PC-3 (cell line): ENCODE data around the gene DAB1. TPM values are rescaled to one million over a fixed set of nuclear protein-coding genes. Genes with fewer than 3 reads are reported as not detected.

Experiments used
- ATAC-seq: fragments of 200-7000 bp; cut with Tn5 transposase; 2 replicates; pipeline ENCODE4 v1.9.1; 2020; ENCODE audit warnings: mild to moderate bottlenecking, moderate library complexity
- BruUV-seq: library from RNA; stranded (reverse); fragments of 400-500 nt; replicated peaks from 2 replicates; lab custom pipeline; 2021; lab: Mats Ljungman, UMichigan
- CTCF ChIA-PET: fragments of 300-600 bp; sonication (Branson Sonifier 250); formaldehyde crosslinking; loops from one replicate; lab custom pipeline; 2022; ENCODE audit warnings: antibody characterized with exemption; lab: Charles Lee
- POLR2A ChIA-PET: fragments of 300-600 bp; sonication (Branson Sonifier 250); formaldehyde crosslinking; loops from one replicate; lab custom pipeline; 2022; ENCODE audit warnings: antibody characterized with exemption; ENCODE audit not compliant: unreplicated experiment; lab: Charles Lee
- DNase-seq: peaks from one replicate; pipeline ENCODE4 v3.0.0-alpha.2; 2015
- H2AFZ ChIP-seq: fragments of 300-600 bp; sonication (generic); 2 replicates; pipeline ENCODE4 v1.6.0; 2016; ENCODE audit warnings: antibody characterized with exemption, low read length
- H3F3A ChIP-seq: fragments of 300-600 bp; sonication (generic); one replicate; pipeline ENCODE4 v1.6.0; 2017; ENCODE audit warnings: antibody characterized with exemption, low read length, control low read depth, mild to moderate bottlenecking; ENCODE audit not compliant: unreplicated experiment
- H3K27ac ChIP-seq: fragments of 300-600 bp; sonication (generic); 2 replicates; pipeline ENCODE4 v1.5.1; 2016; ENCODE audit warnings: mild to moderate bottlenecking, low read length
- H3K27me3 ChIP-seq: fragments of 300-600 bp; sonication (generic); 2 replicates; pipeline ENCODE4 v1.6.1; 2016; ENCODE audit warnings: low read length, mixed read lengths
- H3K36me3 ChIP-seq: fragments of 300-600 bp; sonication (generic); 2 replicates; pipeline ENCODE4 v1.6.1; 2016; ENCODE audit warnings: low read depth, mixed run types, low read length, mixed read lengths
- H3K4me1 ChIP-seq: fragments of 300-600 bp; sonication (generic); 2 replicates; pipeline ENCODE4 v1.5.1; 2016; ENCODE audit warnings: low read length; ENCODE audit not compliant: insufficient read depth
- H3K4me2 ChIP-seq: fragments of 300-600 bp; sonication (generic); 2 replicates; pipeline ENCODE4 v1.6.0; 2016; ENCODE audit warnings: low read length
- H3K4me3 ChIP-seq: fragments of 300-600 bp; sonication (generic); 2 replicates; pipeline ENCODE4 v1.5.1; 2016; ENCODE audit warnings: mild to moderate bottlenecking, low read length, mixed read lengths
- H3K79me2 ChIP-seq: fragments of 300-600 bp; sonication (generic); 2 replicates; pipeline ENCODE4 v1.6.1; 2017; ENCODE audit warnings: low read length, mixed read lengths
- H3K9ac ChIP-seq: fragments of 300-600 bp; sonication (generic); 2 replicates; pipeline ENCODE4 v1.6.0; 2016; ENCODE audit warnings: mild to moderate bottlenecking, low read length
- H3K9me2 ChIP-seq: fragments of 300-600 bp; sonication (generic); replicated peaks from 2 replicates; pipeline ENCODE4 v1.6.1; 2016; ENCODE audit warnings: mixed run types, low read length, mixed read lengths
- H3K9me3 ChIP-seq: fragments of 300-600 bp; sonication (generic); 2 replicates; pipeline ENCODE4 v1.6.1; 2016; ENCODE audit warnings: low read length, mixed read lengths
- H4K20me1 ChIP-seq: fragments of 300-600 bp; sonication (generic); 2 replicates; pipeline ENCODE4 v1.6.1; 2016; ENCODE audit warnings: low read length, mixed read lengths
- CTCF ChIP-seq: fragments of 300-600 bp; sonication (generic); conservative IDR thresholded peaks from 2 replicates; pipeline ENCODE4 v1.5.1; 2017; ENCODE audit warnings: antibody characterized with exemption, low read depth, mild to moderate bottlenecking, low read length
- EZH2 ChIP-seq: fragments of 300-600 bp; sonication (generic); IDR thresholded peaks from one replicate; pipeline ENCODE4 v1.6.1; 2017; ENCODE audit warnings: antibody characterized with exemption, mild to moderate bottlenecking, low read length; ENCODE audit not compliant: unreplicated experiment
- EZH2phosphoT487 ChIP-seq: fragments of 300-600 bp; sonication (generic); IDR thresholded peaks from 2 replicates; pipeline ENCODE4 v1.6.1; 2018; ENCODE audit warnings: mild to moderate bottlenecking, antibody characterized with exemption, low read length, borderline replicate concordance
- intact Hi-C: fragments of 100-400 bp; cut with micrococcal nuclease; formaldehyde crosslinking; loops from 2 replicates; pipeline ENCODE4 v1.9.0; 2023
- total RNA-seq: library from RNA; depleted of rRNA; stranded (reverse); fragments of >200 nt; gene quantifications from 2 replicates; pipeline ENCODE4 v1.2.3, GENCODE V29; 2014

Gene DAB1
- total RNA-seq, 1 experiment from 2014 or later = not detected

GRCh38 chr1:56964349-56965017, 459.4 kb downstream of the DAB1 start:
- Histone ChIP-seq H3K4me3 (no peak overlapping the region), H3K79me2 (no peaks in the 10 kb centered on the region), H3F3A (no peaks in the 10 kb centered on the region), H3K36me3 (no peaks in the 10 kb centered on the region), H3K27ac (no peak overlapping the region), H2AFZ (no peak overlapping the region), H3K27me3 (peaks cover 45% of the 10 kb centered on the region), H3K4me2 (no peak overlapping the region), H3K9me2 (no peaks in the 10 kb centered on the region), H3K4me1 (no peaks in the 10 kb centered on the region), H4K20me1 (no peaks in the 10 kb centered on the region), H3K9ac (no peak overlapping the region), H3K9me3 (no peaks in the 10 kb centered on the region)
- BruUV-seq = no TSS peak
- ATAC-seq (no peak), DNase-seq (no peak)
- ChIA-PET POLR2A (no interaction called here), CTCF (no interaction called here)
- TF ChIP-seq EZH2phosphoT487 = no peak
- intact Hi-C loops = no loop called here

- ChIA-PET POLR2A (no interaction called here), CTCF (no interaction called here)
- no peak overlapping the region for H3K4me3 ChIP-seq
- H3K79me2 ChIP-seq = no peaks in the 10 kb centered on the region
- no peaks in the 10 kb centered on the region for H3F3A ChIP-seq
- no peaks in the 10 kb centered on the region for H3K9me3 ChIP-seq
- TF ChIP-seq CTCF (no peak), EZH2phosphoT487 (no peak), EZH2 (no peak)
- H2AFZ ChIP-seq = no peak overlapping the region
- peaks cover 50% of the 10 kb centered on the region for H3K27me3 ChIP-seq
- no peak overlapping the region for H3K9ac ChIP-seq
- no peak overlapping the region for H3K4me2 ChIP-seq
- BruUV-seq = no TSS peak
- H4K20me1 ChIP-seq = no peaks in the 10 kb centered on the region
- no peaks in the 10 kb centered on the region for H3K4me1 ChIP-seq
- no peaks in the 10 kb centered on the region for H3K36me3 ChIP-seq
- no peaks in the 10 kb centered on the region for H3K9me2 ChIP-seq
- ATAC-seq (no peak), DNase-seq (no peak)
- no peak overlapping the region for H3K27ac ChIP-seq
- intact Hi-C loops = no loop called here
Observed at GRCh38 chr1:56963667-56964066, 460.2 kb downstream of the DAB1 start.

- Histone ChIP-seq H4K20me1 (no peaks in the 10 kb centered on the region), H3K9me2 (no peaks in the 10 kb centered on the region), H3K4me3 (no peak overlapping the region), H3K4me2 (no peak overlapping the region), H3K9me3 (no peaks in the 10 kb centered on the region), H2AFZ (no peak overlapping the region), H3F3A (no peaks in the 10 kb centered on the region), H3K36me3 (no peaks in the 10 kb centered on the region), H3K79me2 (no peaks in the 10 kb centered on the region), H3K27me3 (peaks cover 56% of the 10 kb centered on the region), H3K27ac (no peak overlapping the region), H3K9ac (no peak overlapping the region), H3K4me1 (no peaks in the 10 kb centered on the region)
- DNase-seq (no peak), ATAC-seq (no peak)
- intact Hi-C loops = no loop called here
- no TSS peak for BruUV-seq
- ChIA-PET CTCF (no interaction called here), POLR2A (no interaction called here)
- TF ChIP-seq CTCF = no peak
- TF ChIP-seq EZH2phosphoT487 = no peak
- no peak for TF ChIP-seq EZH2
Observed at GRCh38 chr1:56961426-56961825, 462.4 kb downstream of the DAB1 start.
